PC-3 (cell line): ENCODE data around the gene PPP1R3C.

Experiments
- CTCF ChIP-seq: fragments of 300-600 bp; sonication (generic); conservative IDR thresholded peaks from 2 replicates; pipeline ENCODE4 v1.5.1; 2017; ENCODE audit warnings: antibody characterized with exemption, low read depth, mild to moderate bottlenecking, low read length
- EZH2phosphoT487 ChIP-seq: fragments of 300-600 bp; sonication (generic); IDR thresholded peaks from 2 replicates; pipeline ENCODE4 v1.6.1; 2018; ENCODE audit warnings: mild to moderate bottlenecking, antibody characterized with exemption, low read length, borderline replicate concordance

GRCh38 chr10:91593366-91593765 is 39.5 kb downstream of the PPP1R3C start:
- TF ChIP-seq CTCF (no peak), EZH2phosphoT487 (no peak)
